ENCODE data around the gene PARD3.
A peak's percentile ranks its signal among the peaks of the same experiment; 100 is the strongest.

Gene PARD3

DNA sequence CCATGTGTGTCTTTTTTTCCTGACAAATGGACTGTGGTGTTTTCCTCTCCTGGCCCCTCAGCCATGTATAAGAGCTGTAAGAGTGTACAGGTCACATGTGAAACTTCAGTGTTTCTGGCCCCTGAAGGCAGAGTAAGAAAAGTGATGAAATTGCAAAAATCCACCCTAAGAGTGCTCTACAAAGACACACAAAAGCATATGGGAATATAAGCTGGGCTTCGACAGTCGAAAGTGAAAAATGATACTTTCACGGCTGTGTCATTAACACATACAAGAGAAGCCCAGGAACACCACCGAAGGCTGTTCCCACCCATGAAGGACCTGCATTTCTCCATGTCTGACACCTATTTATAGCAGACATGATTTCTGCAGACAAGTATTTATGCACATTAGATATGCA is 192.2 kb downstream of the PARD3 start:
- no peak for DNase-seq (ENCODE audit: low read depth in 2 of 2)
- no peak for TF ChIP-seq CTCF (IDR thresholded peaks at IDR 0.05; ENCODE audit: low read depth, low read length)
- H3K4me3 ChIP-seq (replicated peaks in 1 of 2; ENCODE audit: low read depth in 2 of 2, low read length in 2 of 2) = no peak overlapping the region

GRCh38 chr10:34618611-34619010 is 196.5 kb downstream of the PARD3 start:
- no peak for TF ChIP-seq CTCF (IDR thresholded peaks at IDR 0.05; ENCODE audit: low read depth, low read length)
- DNase-seq (ENCODE audit: low read depth in 2 of 2) = no peak
- no peak overlapping the region for H3K4me3 ChIP-seq (replicated peaks in 1 of 2; ENCODE audit: low read depth in 2 of 2, low read length in 2 of 2)

- TF ChIP-seq CTCF (IDR thresholded peaks at IDR 0.05; ENCODE audit: low read depth, low read length) = no peak
- DNase-seq (ENCODE audit: low read depth in 2 of 2) = peak in 1 of 2 donors; percentile 47
- H3K4me3 ChIP-seq (replicated peaks in 1 of 2; ENCODE audit: low read depth in 2 of 2, low read length in 2 of 2) = no peak overlapping the region
These were observed 199.3 kb downstream of the PARD3 start for GRCh38 chr10:34615770-34616169.

- DNase-seq (ENCODE audit: low read depth in 2 of 2) = no peak
- TF ChIP-seq CTCF (IDR thresholded peaks at IDR 0.05; ENCODE audit: low read depth, low read length) = no peak
These were observed 201.6 kb downstream of the PARD3 start for GRCh38 chr10:34613491-34613890.

GRCh38 chr10:34612938-34613337 is 202.2 kb downstream of the PARD3 start:
- no peak overlapping the region for H3K4me3 ChIP-seq (replicated peaks in 1 of 2; ENCODE audit: low read depth in 2 of 2, low read length in 2 of 2)
- no peak for DNase-seq (ENCODE audit: low read depth in 2 of 2)
- no peak for TF ChIP-seq CTCF (IDR thresholded peaks at IDR 0.05; ENCODE audit: low read depth, low read length)

More at GRCh38 chr10:34613491-34613890, 201.6 kb downstream of the PARD3 start:
- no peak overlapping the region for H3K4me3 ChIP-seq (replicated peaks in 1 of 2; ENCODE audit: low read depth in 2 of 2, low read length in 2 of 2)

DNA sequence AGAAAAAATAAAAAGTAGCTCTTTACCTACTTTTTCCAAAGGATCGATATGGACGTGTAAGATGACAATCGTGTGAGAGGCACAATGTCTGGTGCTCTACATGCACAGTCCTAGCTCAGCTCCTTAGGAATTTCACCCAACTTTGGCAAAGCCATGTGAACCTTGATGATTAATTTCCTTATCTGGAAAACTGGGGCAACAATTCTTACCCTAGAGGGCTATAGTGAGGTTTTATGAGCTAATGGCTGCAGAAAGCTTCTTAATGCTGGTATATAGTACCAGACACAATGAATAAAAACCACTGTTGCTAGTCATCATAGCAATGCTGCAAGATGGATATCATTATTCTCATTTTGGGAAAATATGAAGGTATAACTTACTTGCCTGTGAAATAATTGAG is 202.7 kb downstream of the PARD3 start:
- peak; percentile 33 to 48 for DNase-seq (ENCODE audit: low read depth in 2 of 2)
- TF ChIP-seq CTCF (IDR thresholded peaks at IDR 0.05; ENCODE audit: low read depth, low read length) = no peak
- no peak overlapping the region for H3K4me3 ChIP-seq (replicated peaks in 1 of 2; ENCODE audit: low read depth in 2 of 2, low read length in 2 of 2)

DNA sequence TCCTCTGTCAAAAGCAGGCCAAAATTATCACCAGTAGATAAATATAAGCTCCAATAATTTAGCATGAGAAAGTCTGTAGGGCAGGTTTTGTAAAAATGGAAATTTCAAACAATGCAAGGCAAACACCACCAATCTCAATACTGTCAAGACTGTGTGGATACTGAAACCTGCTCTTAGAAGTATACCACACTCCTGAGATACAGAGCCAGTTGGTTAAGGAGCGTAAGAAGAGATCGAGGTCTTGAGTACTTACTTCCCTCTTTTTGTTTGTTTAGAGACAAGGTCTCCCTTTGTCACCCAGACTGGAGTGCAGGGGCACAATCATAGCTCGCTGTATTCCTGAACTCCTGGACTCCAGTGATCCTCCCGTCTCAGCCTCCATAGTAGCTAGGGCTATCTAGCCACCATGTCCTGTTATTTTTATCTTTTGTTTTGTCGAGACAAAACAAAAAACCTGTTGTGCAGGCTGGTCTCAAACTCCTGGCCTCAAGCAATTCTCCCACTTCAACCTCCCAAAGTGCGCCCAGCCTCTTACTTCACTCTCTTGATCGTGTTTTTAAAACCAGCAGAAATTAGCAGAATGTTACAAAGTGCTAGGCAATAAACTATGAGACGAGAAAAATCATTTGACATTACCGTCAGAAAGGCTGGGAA is 205.7 kb downstream of the PARD3 start:
- DNase-seq (ENCODE audit: low read depth in 2 of 2) = no peak
- no peak for TF ChIP-seq CTCF (IDR thresholded peaks at IDR 0.05; ENCODE audit: low read depth, low read length)
- H3K4me3 ChIP-seq (replicated peaks in 1 of 2; ENCODE audit: low read depth in 2 of 2, low read length in 2 of 2) = no peak overlapping the region
